ENCODE results near the gene RELN.

- TF ChIP-seq CTCF (IDR thresholded peaks at IDR 0.05 in 8 of 11, conservative IDR thresholded peaks at IDR 0.05 in 3 of 11): no peak
- no peak for TF ChIP-seq POLR2A (IDR thresholded peaks at IDR 0.05)
- no peak for TF ChIP-seq POLR2AphosphoS5 (IDR thresholded peaks at IDR 0.05)
Measured at GRCh38 chr7:103538964-103539709, 450.3 kb downstream of the RELN start.

Measured in spleen (tissue), 7 donors.